ENCODE results near the gene TTLL8. TPM values are rescaled to one million over a fixed set of nuclear protein-coding genes. Genes with fewer than 3 reads are reported as not detected.

Gene TTLL8
- total RNA-seq, 1 experiment from 2014 or later = not detected

DNA sequence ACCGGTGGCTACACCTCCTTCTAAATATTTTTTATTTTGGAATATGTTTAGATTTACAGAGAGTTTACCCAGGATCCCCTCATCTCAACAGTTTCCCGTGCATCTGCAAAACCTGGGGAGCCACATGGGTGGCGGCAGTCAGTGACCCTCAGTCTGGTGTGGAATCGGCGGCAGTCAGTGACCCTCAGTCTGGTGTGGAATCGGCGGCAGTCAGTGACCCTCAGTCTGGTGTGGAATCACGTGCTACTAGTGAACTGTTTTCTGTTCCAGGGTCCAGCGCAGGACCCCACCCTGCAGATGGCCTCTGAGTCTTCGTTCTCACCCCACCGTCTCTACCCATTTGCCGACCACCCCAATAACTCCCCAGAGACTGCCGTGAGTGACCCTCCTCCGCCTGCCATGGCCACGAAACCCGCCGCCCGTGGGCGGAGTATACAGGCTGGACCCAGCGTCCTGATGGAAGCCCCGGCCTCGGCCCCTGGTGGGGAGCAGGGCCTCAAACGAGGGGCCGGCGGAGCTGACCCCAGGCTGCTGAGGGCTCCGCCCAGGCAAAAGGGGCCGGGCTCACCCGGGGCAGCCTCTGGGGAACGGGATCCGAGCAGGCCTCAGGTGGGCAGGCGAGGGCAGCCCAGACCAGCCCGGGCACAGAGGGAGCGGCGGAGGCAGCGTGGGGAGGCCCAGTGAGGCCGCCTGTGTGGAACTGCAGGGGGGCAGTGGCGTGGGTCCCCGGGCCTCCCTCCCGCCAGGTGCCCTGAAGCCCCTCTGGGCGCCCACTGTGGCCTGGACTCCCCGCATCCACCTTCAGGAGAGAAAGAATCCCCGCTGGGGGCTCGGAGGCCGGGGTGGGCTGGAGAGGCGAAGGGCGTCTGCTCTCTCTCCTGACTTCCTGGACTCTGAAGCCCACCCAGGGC, 48.1 kb downstream of the TTLL8 start:
- Histone ChIP-seq H3K27ac (ENCODE audit: low read depth, low read length) (no peak overlapping the region), H3K79me2 (ENCODE audit: insufficient read depth, low read length) (no peaks in the 10 kb centered on the region), H3K9ac (ENCODE audit: low read length) (no peak overlapping the region), H4K20me1 (ENCODE audit: insufficient read depth) (no peaks in the 10 kb centered on the region), H3K36me3 (ENCODE audit: control insufficient read depth in 1 of 2, insufficient read depth in 2 of 2, low read length in 2 of 2) (no peaks in the 10 kb centered on the region), H3K9me3 (ENCODE audit: control insufficient read depth in 1 of 2, insufficient read depth in 1 of 2, low read depth in 1 of 2, low read length in 2 of 2) (no peaks in the 10 kb centered on the region), H2AFZ (ENCODE audit: low read depth, low read length, poor library complexity, severe bottlenecking) (no peak overlapping the region), H3K4me2 (ENCODE audit: low read length) (no peak overlapping the region), H3K27me3 (ENCODE audit: insufficient read depth, low read length) (no peaks in the 10 kb centered on the region), H3K9me2 (ENCODE audit: insufficient read depth) (no peaks in the 10 kb centered on the region), H3K4me1 (ENCODE audit: control insufficient read depth in 1 of 2, insufficient read depth in 2 of 2, low read length in 2 of 2) (no peaks in the 10 kb centered on the region), H3K4me3 (replicated peaks in 1 of 2; ENCODE audit: low read depth in 1 of 2, low read length in 2 of 2) (no peak overlapping the region)
- intact Hi-C loops (cut with micrococcal nuclease) = no loop called here
- ATAC-seq (no peak), DNase-seq (ENCODE audit: low read depth, low spot score) (no peak)
- CTCF ChIA-PET = no interaction called here
- POLR2A ChIA-PET = no interaction called here
- no peak for TF ChIP-seq POLR2A (IDR thresholded peaks at IDR 0.05; ENCODE audit: borderline replicate concordance, extremely low read depth, insufficient read depth, insufficient read length)
- no peak for TF ChIP-seq ELF1 (IDR thresholded peaks at IDR 0.05; ENCODE audit: borderline replicate concordance, low read depth)
- TF ChIP-seq, protein P1, sequence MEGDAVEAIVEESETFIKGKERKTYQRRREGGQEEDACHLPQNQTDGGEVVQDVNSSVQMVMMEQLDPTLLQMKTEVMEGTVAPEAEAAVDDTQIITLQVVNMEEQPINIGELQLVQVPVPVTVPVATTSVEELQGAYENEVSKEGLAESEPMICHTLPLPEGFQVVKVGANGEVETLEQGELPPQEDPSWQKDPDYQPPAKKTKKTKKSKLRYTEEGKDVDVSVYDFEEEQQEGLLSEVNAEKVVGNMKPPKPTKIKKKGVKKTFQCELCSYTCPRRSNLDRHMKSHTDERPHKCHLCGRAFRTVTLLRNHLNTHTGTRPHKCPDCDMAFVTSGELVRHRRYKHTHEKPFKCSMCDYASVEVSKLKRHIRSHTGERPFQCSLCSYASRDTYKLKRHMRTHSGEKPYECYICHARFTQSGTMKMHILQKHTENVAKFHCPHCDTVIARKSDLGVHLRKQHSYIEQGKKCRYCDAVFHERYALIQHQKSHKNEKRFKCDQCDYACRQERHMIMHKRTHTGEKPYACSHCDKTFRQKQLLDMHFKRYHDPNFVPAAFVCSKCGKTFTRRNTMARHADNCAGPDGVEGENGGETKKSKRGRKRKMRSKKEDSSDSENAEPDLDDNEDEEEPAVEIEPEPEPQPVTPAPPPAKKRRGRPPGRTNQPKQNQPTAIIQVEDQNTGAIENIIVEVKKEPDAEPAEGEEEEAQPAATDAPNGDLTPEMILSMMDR (IDR thresholded peaks at IDR 0.05 in 2 of 3, conservative IDR thresholded peaks at IDR 0.05 in 1 of 3; ENCODE audit: borderline replicate concordance in 1 of 3, insufficient read depth in 1 of 3, low read depth in 2 of 3, low read length in 2 of 3) = no peak
- no peak for TF ChIP-seq TCF7L2 (IDR thresholded peaks at IDR 0.05; ENCODE audit: borderline replicate concordance, extremely low read depth, insufficient read depth, insufficient read length)
- TF ChIP-seq ZNF274 (IDR thresholded peaks at IDR 0.05; ENCODE audit: low read depth, low read length) = no peak
- TF ChIP-seq RAD21 (IDR thresholded peaks at IDR 0.05; ENCODE audit: low read depth) = no peak
- no peak for TF ChIP-seq YY1 (IDR thresholded peaks at IDR 0.05; ENCODE audit: extremely low read depth, insufficient replicate concordance, low read depth, low read length)
- TF ChIP-seq EZH2 (IDR thresholded peaks at IDR 0.05) = no peak
- TF ChIP-seq, protein P2, sequence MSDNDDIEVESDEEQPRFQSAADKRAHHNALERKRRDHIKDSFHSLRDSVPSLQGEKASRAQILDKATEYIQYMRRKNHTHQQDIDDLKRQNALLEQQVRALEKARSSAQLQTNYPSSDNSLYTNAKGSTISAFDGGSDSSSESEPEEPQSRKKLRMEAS (IDR thresholded peaks at IDR 0.05) = no peak
- TF ChIP-seq, protein P3, sequence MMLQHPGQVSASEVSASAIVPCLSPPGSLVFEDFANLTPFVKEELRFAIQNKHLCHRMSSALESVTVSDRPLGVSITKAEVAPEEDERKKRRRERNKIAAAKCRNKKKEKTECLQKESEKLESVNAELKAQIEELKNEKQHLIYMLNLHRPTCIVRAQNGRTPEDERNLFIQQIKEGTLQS (IDR thresholded peaks at IDR 0.05) = no peak
- TF ChIP-seq SP1 (IDR thresholded peaks at IDR 0.05; ENCODE audit: low read depth) = no peak
- no peak for TF ChIP-seq CBX3 (IDR thresholded peaks at IDR 0.05; ENCODE audit: low read depth)
- no peak for TF ChIP-seq EGR1 (IDR thresholded peaks at IDR 0.05; ENCODE audit: low read depth)
- TF ChIP-seq POLR2AphosphoS5 (IDR thresholded peaks at IDR 0.05; ENCODE audit: low read depth, low read length) = no peak
- no peak for TF ChIP-seq JUND (IDR thresholded peaks at IDR 0.05)
- TF ChIP-seq SIN3A (IDR thresholded peaks at IDR 0.05; ENCODE audit: low read depth) = no peak
- no peak for TF ChIP-seq FOSL1 (IDR thresholded peaks at IDR 0.05; ENCODE audit: low read depth)
- no peak for TF ChIP-seq EZH2phosphoT487 (IDR thresholded peaks at IDR 0.05; ENCODE audit: borderline replicate concordance)
- TF ChIP-seq CEBPB (IDR thresholded peaks at IDR 0.05; ENCODE audit: low read depth) = no peak
- RAD21 ChIA-PET (ENCODE audit: low non-redundant PET in 1 of 2, low total read pairs in 2 of 2, uncharacterized antibody in 2 of 2, unreplicated experiment in 2 of 2) = no interaction called here
- BruUV-seq (replicated peaks) = no TSS peak

All from HCT116 (cell line).